HG02610 (cell line): ENCODE measurements around the gene RBPJL.
"Not testable (repeated sequence)": the region's sequence is repeated elsewhere in the genome, so short reads cannot be mapped to it uniquely, and the experiment has no call there.

Source experiments
- ATAC-seq: cut with Tn5 transposase; IDR thresholded peaks from one replicate; pipeline ENCODE4 v1.9.1; 2021; ENCODE audit warnings: mild to moderate bottlenecking, moderate library complexity; ENCODE audit not compliant: unreplicated experiment

The RBPJL gene

DNA sequence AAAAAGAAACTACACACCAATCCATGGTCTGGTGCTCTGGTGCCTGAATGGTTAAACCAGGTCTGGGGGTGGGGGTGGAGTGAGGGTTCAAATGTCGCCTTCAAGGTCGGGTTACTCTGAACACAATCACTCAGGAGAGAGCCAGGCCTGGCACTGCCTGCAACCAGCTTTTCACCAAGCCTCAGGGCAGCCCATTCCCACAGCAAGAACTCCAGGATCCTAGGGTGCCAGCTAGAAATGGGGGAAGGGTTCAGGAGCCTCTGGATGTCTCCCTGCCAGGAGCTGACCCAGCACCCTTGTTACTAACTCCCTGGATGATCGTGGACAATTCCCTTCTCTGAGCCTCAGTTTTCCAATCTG is 34.9 kb downstream of the RBPJL start:
- no peak for ATAC-seq

DNA sequence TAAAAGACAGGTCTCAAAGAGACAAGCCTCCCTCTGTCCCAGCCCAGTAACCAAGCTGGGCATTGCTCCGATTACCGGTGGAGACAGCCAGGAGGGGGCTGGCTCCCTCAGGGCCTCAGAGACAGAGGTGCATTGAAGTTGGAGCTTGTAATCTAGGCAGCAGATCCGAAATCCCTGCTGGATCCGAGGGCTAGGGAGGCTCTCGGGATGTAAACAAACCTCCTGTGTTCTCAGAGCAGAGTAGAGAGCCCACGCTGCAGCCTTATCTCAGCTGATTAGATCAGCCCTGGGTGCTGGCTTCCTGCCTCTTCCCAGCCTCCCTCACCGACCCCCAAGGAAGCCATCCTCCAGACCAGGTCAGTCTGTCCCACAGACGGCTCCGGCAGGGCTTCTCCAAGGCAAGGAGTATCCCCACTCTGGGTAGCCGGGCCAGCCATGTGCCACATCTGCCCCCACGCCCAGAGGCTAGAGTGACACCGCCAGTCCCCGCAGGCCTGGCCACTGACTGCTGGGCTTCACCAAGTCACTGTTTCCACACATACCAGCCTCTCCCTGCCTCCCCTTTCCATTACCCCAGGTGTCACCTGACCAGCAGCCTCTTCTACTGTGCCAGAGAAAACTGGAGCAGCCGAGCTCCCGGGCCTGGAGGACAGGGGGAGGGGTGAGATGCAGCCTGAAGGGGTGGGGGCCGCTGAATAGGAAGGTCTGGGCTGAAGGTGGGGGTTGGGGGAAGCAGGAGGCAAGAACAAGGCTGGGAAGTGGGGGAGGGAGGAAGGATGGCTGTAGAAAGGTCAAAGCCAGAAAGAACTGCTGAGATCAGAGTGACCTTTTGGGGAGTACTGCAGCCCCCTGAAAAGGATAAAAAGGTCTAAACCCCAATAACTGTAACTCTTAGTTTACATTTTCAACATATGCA is 35.6 kb downstream of the RBPJL start:
- no peak for ATAC-seq

DNA sequence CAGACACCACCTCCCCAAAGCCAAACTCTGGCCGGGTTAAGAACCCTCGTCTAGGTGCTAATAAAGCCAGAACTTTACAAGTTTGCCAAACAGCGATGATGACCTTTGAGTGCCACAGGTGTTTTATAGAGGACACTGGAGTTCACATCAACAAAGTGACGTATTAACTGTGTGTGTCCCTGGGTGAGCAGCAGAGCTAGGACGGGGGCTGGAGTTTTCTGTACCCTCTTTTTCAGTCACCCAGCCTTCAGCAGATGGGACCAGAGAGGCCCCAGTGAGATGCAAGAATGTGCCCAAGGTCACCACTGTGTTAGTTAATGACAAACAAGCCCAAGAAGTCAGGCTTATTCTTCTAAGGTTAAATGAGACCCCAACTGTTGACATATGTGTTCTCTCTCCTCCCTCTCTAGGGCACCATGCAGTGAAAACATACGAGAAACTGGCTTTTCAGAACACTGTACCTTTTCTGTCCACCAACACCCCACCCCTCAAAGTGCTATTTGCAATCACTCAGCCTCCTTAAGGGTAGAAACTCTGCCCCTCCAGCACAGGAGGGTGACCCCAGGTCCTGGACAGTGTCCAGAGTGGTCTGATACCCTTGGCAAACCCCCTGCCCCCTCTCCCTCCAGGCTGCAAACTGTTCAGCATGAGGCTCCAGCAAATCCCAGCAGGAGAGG is 36.4 kb downstream of the RBPJL start:
- no peak for ATAC-seq

DNA sequence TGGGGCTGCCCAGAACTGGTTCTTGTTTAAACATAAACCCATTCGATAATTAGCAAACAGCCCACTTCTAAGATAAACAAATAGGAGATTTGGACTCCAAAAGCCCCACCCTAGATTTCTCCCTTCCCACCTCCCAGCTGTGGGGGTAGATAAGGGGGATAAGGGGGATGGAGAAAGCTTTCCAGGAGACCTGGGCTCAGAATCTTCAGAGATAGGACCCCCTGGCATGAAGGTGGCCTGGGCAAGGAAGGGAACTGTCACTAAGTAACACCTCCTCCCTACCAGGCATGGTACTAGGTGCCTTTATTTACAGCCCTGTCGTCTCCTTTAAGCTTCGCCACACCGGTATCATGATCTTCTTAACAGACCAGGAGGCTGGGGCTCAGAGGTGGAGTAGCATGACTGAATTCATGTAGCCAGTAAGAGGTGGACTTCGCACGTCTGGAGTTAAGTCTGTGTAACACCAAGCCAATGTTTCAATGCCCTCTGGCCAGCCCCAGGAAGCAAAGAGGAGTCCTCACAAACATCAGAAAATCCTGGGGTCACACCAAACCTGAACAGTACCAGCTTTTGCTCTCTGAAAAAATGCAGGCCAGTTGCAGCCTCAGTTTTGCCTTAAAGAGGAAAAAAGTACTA is 37.0 kb downstream of the RBPJL start:
- ATAC-seq: no peak

DNA sequence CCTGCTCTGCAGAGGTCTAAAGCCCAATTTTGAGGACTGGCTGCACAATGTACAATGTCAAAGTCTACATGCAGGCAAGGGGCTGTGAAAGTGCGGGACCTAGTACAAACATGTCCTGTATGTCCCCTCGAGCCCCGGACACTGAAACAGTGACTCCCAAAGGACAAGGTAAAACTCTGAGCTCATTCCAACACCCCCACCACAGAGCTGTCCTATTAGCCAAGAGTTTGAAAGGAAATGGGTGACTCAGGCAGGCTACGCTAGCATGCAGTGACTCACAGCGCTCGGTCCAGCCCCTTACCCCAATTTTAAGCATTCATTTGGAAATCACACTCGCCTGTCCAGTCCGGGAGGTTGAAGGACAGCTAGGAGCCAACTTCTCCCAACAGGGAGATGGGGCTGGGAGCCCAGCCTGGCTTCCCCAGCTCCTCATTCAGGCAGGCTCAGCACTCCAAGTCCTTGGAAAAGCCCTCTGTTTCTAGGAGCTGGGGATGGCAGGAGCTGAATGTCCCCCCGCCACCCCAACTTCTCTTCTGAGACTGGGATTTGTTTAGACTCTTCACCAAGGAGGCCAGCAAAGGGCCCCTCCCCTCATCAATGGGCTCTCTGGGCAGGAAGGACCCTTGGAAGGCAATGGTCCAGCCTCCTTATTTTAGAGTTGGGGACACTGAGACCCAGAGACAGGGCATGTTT is 37.7 kb downstream of the RBPJL start:
- ATAC-seq: no peak

DNA sequence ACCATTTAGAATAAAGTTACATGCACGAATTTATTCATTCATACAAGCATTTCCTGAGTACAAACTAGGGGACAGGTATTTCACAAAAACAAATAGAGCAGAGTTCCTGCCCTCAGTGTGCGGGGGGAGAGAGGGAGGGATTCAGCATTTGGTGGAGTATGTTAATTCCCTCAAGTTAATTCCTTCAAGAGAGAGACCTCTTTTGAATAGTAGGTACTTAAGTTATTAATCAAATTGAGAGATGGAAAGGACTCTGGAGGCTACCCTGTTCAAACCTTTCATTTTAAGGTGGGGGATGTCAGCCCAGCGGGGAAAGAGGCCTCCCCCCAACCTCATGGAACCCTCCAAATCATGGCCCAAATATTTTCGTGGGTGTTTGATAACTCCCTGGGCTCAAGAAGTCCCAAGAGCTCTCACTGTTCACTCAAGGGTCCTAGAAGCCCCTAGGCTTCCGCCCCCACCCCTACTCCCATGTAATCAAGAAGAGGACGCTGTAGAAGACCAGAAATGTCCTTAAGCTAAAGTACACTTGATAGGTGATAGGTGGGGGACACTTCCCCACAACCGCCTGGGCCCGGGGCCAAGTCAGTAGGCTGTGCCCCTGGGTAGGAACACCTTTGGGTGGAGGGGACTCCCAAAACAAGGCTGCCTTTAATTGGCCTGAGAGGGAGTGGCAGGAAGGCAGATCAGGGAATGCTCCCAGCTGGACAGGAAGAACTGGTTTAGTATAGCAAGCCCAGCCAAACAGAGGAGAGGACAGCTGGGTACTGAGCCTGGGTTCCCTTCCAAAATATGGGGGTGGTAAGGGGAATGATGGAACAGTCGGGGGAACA is 38.7 kb downstream of the RBPJL start:
- ATAC-seq: no peak

DNA sequence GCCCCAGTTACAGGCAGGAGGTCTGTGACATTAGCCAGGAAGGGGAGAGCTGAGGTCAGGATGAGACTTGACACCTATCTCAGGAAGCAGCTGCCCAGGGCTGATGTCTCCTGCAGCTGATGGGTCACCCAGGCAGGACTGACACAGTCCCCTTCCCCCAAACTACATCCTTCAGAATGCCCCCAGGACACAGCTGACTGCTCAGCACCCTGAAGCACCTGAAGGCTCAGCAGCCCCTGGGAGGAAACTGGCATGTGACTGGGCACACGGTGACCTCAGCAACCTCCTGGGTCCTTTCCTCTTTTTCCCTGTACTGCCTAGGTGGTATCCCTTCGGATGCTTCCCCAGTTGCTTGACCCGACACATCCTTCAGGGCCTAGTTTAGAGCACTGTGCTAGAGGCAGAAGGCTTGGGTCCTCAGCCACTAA is 39.7 kb downstream of the RBPJL start:
- no peak for ATAC-seq

DNA sequence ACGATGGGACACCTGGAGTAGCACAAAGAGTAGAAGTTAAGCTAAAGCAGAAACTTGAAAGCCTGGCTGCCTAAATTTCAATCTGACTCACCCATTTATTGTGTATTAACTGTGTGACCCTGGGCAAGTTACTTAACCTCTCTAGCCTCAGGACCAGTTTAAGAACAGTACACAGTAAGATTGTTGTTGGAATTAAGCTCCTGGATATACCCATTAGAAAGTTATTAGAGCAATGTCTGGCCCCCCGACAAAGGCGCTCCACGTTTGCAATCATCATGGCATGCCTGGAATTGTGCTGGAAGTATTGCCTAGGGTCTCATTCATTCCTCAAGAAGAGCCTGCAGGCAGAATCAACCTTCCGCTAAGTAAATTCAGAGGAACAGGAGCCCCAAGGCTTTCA is 40.2 kb downstream of the RBPJL start:
- no peak for ATAC-seq

DNA sequence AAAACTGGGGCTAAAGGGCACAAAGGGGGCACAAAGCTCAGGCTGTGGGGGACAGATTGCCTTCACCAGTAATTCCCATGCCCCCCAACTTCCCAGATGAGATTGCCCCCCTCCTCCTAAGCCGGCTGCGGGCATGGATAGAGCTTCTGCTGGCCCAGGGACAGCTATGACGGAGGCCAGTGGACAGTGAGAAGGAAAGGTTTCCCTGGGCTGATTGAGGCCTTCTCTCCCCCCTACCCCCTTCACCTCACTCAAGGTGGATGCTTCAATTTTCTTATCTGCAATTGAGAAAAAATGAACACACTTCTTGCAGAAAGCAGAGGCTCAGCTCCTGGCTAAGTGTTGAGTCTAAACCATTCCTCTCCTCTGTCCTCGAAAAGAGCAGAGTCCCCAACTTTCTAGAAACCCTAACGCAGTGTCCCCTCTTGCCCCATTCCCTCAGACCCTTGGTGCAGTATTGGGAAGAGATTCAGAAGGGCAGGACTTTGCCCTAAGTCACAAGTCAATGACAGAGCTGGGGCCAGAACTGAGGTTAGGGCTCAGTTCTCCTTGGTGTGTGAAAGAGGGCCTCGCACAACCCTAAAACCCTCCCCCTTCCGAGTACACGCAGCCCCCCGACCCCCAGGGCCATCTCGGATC is 40.8 kb downstream of the RBPJL start:
- no peak for ATAC-seq

DNA sequence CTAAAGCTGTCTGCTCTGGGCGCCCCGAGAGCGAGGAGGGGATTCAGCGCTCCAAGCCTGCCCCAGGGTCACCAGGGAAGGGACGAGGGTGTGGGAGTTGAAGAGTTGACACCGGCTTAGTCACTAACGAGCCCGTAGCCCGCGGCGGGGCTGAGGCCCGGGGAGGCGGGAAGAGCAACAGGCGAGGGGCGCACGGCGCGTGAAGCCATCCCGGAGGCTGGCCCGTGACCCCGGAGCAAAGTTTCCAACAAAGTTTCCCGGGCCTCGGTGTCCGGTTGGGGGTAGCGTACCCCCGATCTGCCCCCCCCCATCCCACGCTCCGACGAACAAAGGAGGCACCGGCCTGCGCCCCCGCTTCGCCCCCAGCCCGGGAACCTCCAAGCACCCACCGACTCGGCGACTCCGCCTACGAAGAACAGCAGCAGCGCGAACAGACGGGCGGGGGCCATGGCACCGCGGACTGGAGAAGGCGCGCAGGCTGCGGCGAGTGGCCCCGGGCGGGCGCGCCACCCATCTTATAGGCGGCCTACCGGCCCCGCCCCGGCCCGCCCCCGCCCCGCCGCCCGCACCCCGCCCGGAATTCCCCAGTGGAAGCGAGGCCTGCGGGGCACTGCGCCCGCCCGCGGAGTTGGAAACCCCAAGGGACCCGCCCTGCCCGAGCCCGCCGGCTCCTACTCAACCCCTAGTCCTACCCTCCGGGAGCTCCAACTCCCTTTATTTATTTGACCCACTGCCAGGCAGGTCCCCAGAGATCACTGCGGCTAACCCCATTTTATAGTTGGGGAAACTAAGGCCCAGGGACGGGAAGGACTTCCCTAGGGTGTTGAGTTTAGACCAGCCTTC is 41.5 kb downstream of the RBPJL start, which contains the start of gene SDC4:
Gene SDC4 (minus strand): TSS at position 489 of the 843 bp plus-strand sequence. CDS start 40 bp downstream, at position 449.
- no peak for ATAC-seq

DNA sequence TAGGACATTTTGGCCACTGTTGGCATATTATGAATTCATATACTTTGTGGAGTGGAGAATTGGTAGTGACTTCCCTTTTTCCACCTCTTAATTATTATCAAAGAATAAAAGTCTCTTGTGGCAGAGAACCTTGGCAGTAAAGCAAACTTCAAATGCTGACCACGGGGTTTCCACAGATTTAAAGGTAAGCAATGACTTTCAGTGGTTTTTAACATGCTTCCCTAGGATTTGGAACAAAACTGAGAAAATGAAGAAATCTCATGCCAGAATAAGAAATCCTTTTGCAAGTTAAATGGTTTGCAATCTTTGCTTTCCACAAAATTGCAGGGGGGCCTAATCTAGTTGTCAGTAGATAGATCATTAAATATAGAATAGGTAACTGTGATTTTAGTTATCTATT is 43.6 kb downstream of the RBPJL start:
- ATAC-seq: no peak

DNA sequence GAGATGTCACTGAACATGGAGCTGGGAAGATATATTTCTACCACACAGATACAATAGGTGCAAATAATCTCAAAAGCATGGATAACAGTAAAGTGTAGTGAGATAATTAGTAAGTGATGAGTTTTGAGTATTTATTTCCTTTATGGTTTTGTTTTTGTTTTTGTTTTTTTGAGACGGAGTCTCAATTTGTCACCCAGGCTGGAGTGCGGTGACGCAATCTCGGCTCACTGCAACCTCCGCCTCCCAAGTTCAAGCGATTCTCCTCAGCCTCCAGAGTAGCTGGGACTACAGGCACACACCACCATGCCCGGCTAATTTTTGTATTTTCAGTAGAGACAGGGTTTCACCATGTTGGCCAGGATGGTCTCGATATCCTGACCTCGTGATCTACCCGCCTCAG is 44.2 kb downstream of the RBPJL start:
- ATAC-seq: not testable (repeated sequence)

DNA sequence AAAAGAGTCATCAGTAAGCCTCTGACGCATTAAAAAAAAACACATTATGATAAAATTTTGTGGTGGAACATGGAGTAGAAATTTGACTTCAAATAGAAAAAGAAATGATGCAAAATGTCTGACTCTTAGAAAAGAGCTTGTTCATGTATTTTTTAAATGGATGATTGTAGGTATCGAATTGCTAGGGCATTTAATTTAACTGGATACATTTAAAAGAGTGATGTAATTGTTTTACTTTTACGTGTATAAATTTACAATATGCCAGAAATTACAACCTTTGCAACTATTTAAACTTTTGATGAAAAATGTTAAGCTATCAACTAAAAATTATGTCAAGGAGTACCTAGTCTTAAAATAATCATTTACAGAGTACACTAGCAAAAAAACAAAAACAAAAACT is 46.1 kb downstream of the RBPJL start:
- ATAC-seq: no peak

DNA sequence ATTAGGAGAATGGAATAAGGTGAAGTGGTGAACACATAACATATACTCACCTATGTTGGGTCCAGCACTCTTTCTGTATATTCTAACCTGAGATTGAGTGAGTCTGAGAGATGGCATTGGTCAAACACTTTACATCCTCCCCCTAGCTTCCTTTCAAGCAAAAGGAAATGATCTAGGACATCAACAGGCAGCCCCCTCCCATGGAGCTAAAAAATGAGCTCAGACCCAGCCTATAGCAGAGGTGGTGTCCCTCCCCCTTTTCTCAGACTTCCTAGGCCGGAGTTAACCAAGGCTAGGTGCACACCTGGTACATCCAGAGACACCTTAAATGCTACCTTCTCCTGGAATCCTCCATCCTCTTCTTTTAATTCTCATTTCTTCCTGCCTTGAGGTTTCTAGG is 47.1 kb downstream of the RBPJL start:
- no peak for ATAC-seq

DNA sequence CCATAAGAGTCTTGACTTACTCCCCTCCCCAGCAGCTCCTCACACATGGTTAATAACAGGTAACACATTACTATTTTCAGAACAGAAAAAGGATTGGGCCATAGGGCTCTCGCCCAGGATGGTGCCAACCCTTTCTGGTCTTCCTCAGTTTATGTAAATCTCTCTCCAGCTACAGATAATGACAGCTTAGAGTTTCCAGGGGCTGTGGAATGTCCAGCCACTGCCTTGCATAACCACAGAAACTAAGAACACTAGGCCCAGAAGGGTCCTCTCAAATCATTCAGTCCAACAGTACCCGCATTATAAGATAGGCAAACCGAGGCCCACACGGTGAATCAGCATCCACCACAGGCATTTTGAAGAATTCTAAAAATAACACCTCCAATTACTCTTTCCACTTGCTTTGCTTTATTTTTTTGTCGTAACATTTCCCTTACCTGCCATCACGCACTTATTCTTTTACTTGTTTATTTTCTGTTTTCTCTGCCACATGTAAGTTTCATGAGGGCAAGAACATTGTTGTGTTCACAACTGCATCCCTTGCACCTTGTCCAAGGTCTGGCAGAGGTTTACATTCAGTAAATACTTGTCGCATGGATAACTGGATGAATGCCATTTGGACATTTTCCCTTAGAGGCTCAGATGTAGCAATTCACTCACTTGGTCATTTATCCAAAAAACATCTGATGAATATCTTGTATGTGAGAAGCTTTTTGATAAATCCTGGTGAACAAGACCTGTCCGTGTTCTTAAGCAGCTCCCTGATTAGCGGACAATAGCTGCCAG is 48.0 kb downstream of the RBPJL start:
- ATAC-seq: no peak

DNA sequence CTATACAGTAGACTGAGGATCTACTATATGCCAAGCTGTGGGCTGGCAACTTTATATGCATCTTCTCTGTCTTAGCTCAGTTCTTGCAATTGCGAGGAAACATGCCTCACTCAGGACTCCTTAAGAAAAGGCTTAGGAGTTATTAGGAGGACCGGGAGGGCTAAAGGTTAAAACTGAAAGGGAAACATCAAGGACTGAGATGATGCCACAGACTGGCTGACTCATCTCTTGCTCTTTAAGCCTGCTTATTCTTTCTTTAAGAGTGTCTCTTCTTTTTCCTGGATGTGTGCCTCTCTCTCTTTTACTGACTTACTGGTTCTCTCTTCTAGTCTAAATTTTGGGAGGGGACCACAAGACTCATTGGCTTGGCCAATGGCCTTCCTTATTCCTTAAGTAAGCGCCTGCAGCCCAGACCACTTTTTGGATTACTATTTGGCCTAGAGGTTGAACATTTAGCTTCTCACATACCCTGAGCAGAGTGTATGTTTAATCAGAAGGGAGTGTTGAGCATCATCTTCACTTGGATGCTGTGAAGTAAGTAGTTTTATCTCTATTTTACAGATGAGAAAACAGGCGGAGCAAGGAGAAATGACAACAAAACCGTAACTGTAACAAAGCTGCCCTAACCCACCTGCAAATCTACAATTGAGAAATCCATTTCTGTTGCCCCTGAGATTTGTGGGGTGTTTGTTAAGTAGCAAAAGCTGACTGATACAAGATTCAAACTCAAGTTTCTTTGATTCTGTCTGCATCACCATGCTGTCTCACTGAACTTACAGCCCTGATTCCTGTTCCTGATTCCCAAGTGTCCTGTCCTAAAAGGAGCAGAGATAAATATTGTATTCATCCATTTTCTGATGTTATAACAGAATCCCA is 48.8 kb downstream of the RBPJL start:
- ATAC-seq: no peak
